GM23248 (cell line): ENCODE data around the gene GRAP2.
"Not testable (repeated sequence)": the region's sequence is repeated elsewhere in the genome, so short reads cannot be mapped to it uniquely, and the experiment has no call there.

ENCODE experiments used
- EZH2 ChIP-seq: fragments of 200-600 bp; sonication (generic); IDR thresholded peaks from 2 replicates; pipeline ENCODE4 v1.6.1; 2018; ENCODE audit warnings: antibody characterized with exemption, mild to moderate bottlenecking; ENCODE audit not compliant: insufficient read depth, poor library complexity, severe bottlenecking
- EZH2phosphoT487 ChIP-seq: fragments of 200-600 bp; sonication (generic); IDR thresholded peaks from 2 replicates; pipeline ENCODE4 v1.6.1; 2018; ENCODE audit warnings: antibody characterized with exemption, moderate library complexity, mild to moderate bottlenecking, low read depth; ENCODE audit not compliant: insufficient read depth

- not testable (repeated sequence) for TF ChIP-seq EZH2, EZH2phosphoT487
These were observed 3.1 kb downstream of the GRAP2 start for GRCh38 chr22:39904024-39904423.
